ENCODE results near the gene PSENEN. TPM values are rescaled to one million over a fixed set of nuclear protein-coding genes. Genes with fewer than 3 reads are reported as not detected.

The PSENEN gene
- total and polyA plus RNA-seq, 2 donors from 2014 or later, result 84.0 to 185 TPM

- H3K9me3 ChIP-seq (ENCODE audit: control insufficient read depth in 2 of 3, insufficient read depth in 1 of 3, low read length in 3 of 3), result no peaks in the 10 kb centered on the region
- H3K27ac ChIP-seq (ENCODE audit: low read depth in 2 of 2, low read length in 2 of 2), result no peak overlapping the region
- H3K27me3 ChIP-seq (ENCODE audit: control insufficient read depth, insufficient read depth, low read length), result no peaks in the 10 kb centered on the region
- FAIRE-seq, result no peak
- H3K4me3 ChIP-seq (ENCODE audit: low read length in 3 of 3), result no peak overlapping the region
- H3K9ac ChIP-seq (ENCODE audit: low read length in 3 of 3), result no peak overlapping the region
- H3K4me1 ChIP-seq (ENCODE audit: control insufficient read depth in 2 of 3, insufficient read depth in 2 of 3, low read depth in 1 of 3, low read length in 3 of 3), result peaks cover 2 to 12% (median 4%) of the 10 kb centered on the region in 3 donors
- peaks cover 0 to 22% (median 10%) of the 10 kb centered on the region in 3 donors for H3K36me3 ChIP-seq (ENCODE audit: control insufficient read depth in 2 of 3, insufficient read depth in 3 of 3, low read length in 3 of 3)
- DNase-seq, result no peak
- TF ChIP-seq CTCF (IDR thresholded peaks at IDR 0.05; ENCODE audit: borderline replicate concordance, extremely low read depth, insufficient read depth), result no peak
- intact Hi-C loops (cut with DNase I), result no loop called here
These were observed 6.6 kb downstream of the PSENEN start for GRCh38 chr19:35751839-35752745.

- Histone ChIP-seq H3K4me3 (ENCODE audit: low read length in 3 of 3) (no peak overlapping the region), H3K27ac (ENCODE audit: low read depth in 2 of 2, low read length in 2 of 2) (no peak overlapping the region), H3K4me1 (ENCODE audit: control insufficient read depth in 2 of 3, insufficient read depth in 2 of 3, low read depth in 1 of 3, low read length in 3 of 3) (peaks cover 2 to 15% (median 4%) of the 10 kb centered on the region in 3 donors), H3K27me3 (ENCODE audit: control insufficient read depth, insufficient read depth, low read length) (no peaks in the 10 kb centered on the region), H3K9ac (ENCODE audit: low read length in 3 of 3) (no peak overlapping the region), H3K9me3 (ENCODE audit: control insufficient read depth in 2 of 3, insufficient read depth in 1 of 3, low read length in 3 of 3) (no peaks in the 10 kb centered on the region), H3K36me3 (ENCODE audit: control insufficient read depth in 2 of 3, insufficient read depth in 3 of 3, low read length in 3 of 3) (peaks cover 0 to 22% (median 10%) of the 10 kb centered on the region in 3 donors)
- TF ChIP-seq CTCF (IDR thresholded peaks at IDR 0.05; ENCODE audit: borderline replicate concordance, extremely low read depth, insufficient read depth), result no peak
- DNase-seq, result no peak
- FAIRE-seq, result no peak
- intact Hi-C loops (cut with DNase I), result no loop called here
These were observed 7.4 kb downstream of the PSENEN start for GRCh38 chr19:35752746-35753350.

GRCh38 chr19:35753634-35754369 lies 8.4 kb downstream of the PSENEN start:
- Histone ChIP-seq H3K9me3 (ENCODE audit: control insufficient read depth in 2 of 3, insufficient read depth in 1 of 3, low read length in 3 of 3) (no peaks in the 10 kb centered on the region), H3K27ac (ENCODE audit: low read depth in 2 of 2, low read length in 2 of 2) (no peak overlapping the region), H3K36me3 (ENCODE audit: control insufficient read depth in 2 of 3, insufficient read depth in 3 of 3, low read length in 3 of 3) (peaks cover 0 to 22% (median 10%) of the 10 kb centered on the region in 3 donors), H3K4me3 (ENCODE audit: low read length in 3 of 3) (no peak overlapping the region), H3K4me1 (ENCODE audit: control insufficient read depth in 2 of 3, insufficient read depth in 2 of 3, low read depth in 1 of 3, low read length in 3 of 3) (peaks cover 0 to 12% (median 4%) of the 10 kb centered on the region in 3 donors), H3K27me3 (ENCODE audit: control insufficient read depth, insufficient read depth, low read length) (no peaks in the 10 kb centered on the region), H3K9ac (ENCODE audit: low read length in 3 of 3) (no peak overlapping the region)
- peak in 2 of 5 donors; percentile 56 to 77 for DNase-seq
- TF ChIP-seq CTCF (IDR thresholded peaks at IDR 0.05; ENCODE audit: borderline replicate concordance, extremely low read depth, insufficient read depth), result no peak
- intact Hi-C loops (cut with DNase I), result no loop called here
- FAIRE-seq, result no peak
